GM23338 (cell line): Measurements from ENCODE around the gene HK2. TPM values are rescaled to one million over a fixed set of nuclear protein-coding genes. Genes with fewer than 3 reads are reported as not detected.
A peak's percentile ranks its signal among the peaks of the same experiment; 100 is the strongest.

ENCODE experiments used
- ATAC-seq: fragments of 200-7000 bp; cut with Tn5 transposase; 3 replicates; pipeline ENCODE4 v1.9.1; 2020
- DNase-seq: peaks from one replicate; pipeline ENCODE4 v3.0.0-alpha.2; 2015; ENCODE audit warnings: low spot score
- H2AFZ ChIP-seq: fragments of 200-600 bp; sonication (generic); 2 replicates; pipeline ENCODE4 v1.8.0; 2016; ENCODE audit warnings: antibody characterized with exemption, mild to moderate bottlenecking, moderate library complexity
- H3F3A ChIP-seq: fragments of 200-600 bp; sonication (generic); replicated peaks from 2 replicates; pipeline ENCODE4 v1.8.0; 2017; ENCODE audit warnings: antibody characterized with exemption, mixed run types, low read depth
- H3K27ac ChIP-seq: fragments of 200-600 bp; sonication (generic); 2 replicates; pipeline ENCODE4 v1.6.1; 2016; ENCODE audit warnings: low read depth
- H3K27me3 ChIP-seq: fragments of 200-600 bp; sonication (generic); 2 replicates; pipeline ENCODE4 v1.8.0; 2016; ENCODE audit warnings: mild to moderate bottlenecking, mixed run types, moderate library complexity; ENCODE audit not compliant: insufficient read depth
- H3K36me3 ChIP-seq: fragments of 200-600 bp; sonication (generic); 2 replicates; pipeline ENCODE4 v1.8.0; 2016; ENCODE audit warnings: mild to moderate bottlenecking; ENCODE audit not compliant: insufficient read depth
- H3K4me1 ChIP-seq: fragments of 200-600 bp; sonication (generic); 2 replicates; pipeline ENCODE4 v1.8.0; 2016; ENCODE audit warnings: mild to moderate bottlenecking, moderate library complexity; ENCODE audit not compliant: insufficient read depth
- H3K4me2 ChIP-seq: fragments of 200-600 bp; sonication (generic); 2 replicates; pipeline ENCODE4 v1.7.1; 2017; ENCODE audit warnings: mixed run types
- H3K4me3 ChIP-seq: fragments of 200-600 bp; sonication (generic); 2 replicates; pipeline ENCODE4 v1.6.1; 2016; ENCODE audit warnings: mixed run types
- H3K79me2 ChIP-seq: fragments of 200-600 bp; sonication (generic); replicated peaks from 2 replicates; pipeline ENCODE4 v1.8.0; 2017; ENCODE audit warnings: mild to moderate bottlenecking; ENCODE audit not compliant: insufficient read depth
- H3K9me2 ChIP-seq: fragments of 200-600 bp; sonication (generic); 2 replicates; pipeline ENCODE4 v1.8.0; 2017; ENCODE audit not compliant: insufficient read depth
- H4K20me1 ChIP-seq: fragments of 200-600 bp; sonication (generic); replicated peaks from 2 replicates; pipeline ENCODE4 v1.8.0; 2017; ENCODE audit warnings: mild to moderate bottlenecking; ENCODE audit not compliant: insufficient read depth
- H3K27ac Mint-ChIP-seq: 2 replicates; pipeline ENCODE4 v1.8.0; 2020; ENCODE audit warnings: inconsistent platforms, mild to moderate bottlenecking, moderate library complexity, mixed read lengths
- H3K27me3 Mint-ChIP-seq: 3 replicates; pipeline ENCODE4 v1.8.0; 2022; ENCODE audit warnings: low read depth, mild to moderate bottlenecking, moderate library complexity, mixed read lengths, inconsistent platforms; ENCODE audit not compliant: insufficient read depth, poor library complexity
- H3K36me3 Mint-ChIP-seq: 3 replicates; pipeline ENCODE4 v1.8.0; 2021; ENCODE audit warnings: low read depth, mild to moderate bottlenecking, inconsistent platforms, moderate library complexity, mixed read lengths
- H3K4me1 Mint-ChIP-seq: 3 replicates; pipeline ENCODE4 v1.8.0; 2020; ENCODE audit warnings: mild to moderate bottlenecking, inconsistent platforms, mixed read lengths
- H3K4me3 Mint-ChIP-seq: 3 replicates; pipeline ENCODE4 v1.8.0; 2021; ENCODE audit warnings: moderate library complexity, mild to moderate bottlenecking, inconsistent platforms, mixed read lengths
- H3K9me3 Mint-ChIP-seq: 3 replicates; pipeline ENCODE4 v1.8.0; 2020; ENCODE audit warnings: moderate library complexity, mild to moderate bottlenecking, inconsistent platforms, mixed read lengths
- CREB1 ChIP-seq: fragments of 250-450 bp; sonication (Bioruptor Pico); IDR thresholded peaks from 2 replicates; pipeline ENCODE4 v1.5.0; 2020; ENCODE audit warnings: low read depth, mild to moderate bottlenecking, moderate library complexity
- CTCF ChIP-seq, 2 experiments: fragments of 200-600 bp in 1 of 2; sonication (generic) in 1 of 2; conservative IDR thresholded peaks; 2 replicates each; pipeline versions ENCODE4 v1.5.1 to v1.6.1; 2016 to 2017; ENCODE audit warnings: antibody characterized with exemption in 2 of 2, low read depth in 2 of 2, mild to moderate bottlenecking in 2 of 2, moderate library complexity in 1 of 2
- ETS1 ChIP-seq: IDR thresholded peaks from 2 replicates; pipeline ENCODE4 v1.6.1; 2016; ENCODE audit warnings: antibody characterized with exemption
- EZH2 ChIP-seq: fragments of 200-600 bp; sonication (generic); IDR thresholded peaks from one replicate; pipeline ENCODE4 v1.8.0; 2017; ENCODE audit warnings: antibody characterized with exemption, mild to moderate bottlenecking, low read depth; ENCODE audit not compliant: unreplicated experiment
- EZH2phosphoT487 ChIP-seq: fragments of 200-600 bp; sonication (generic); IDR thresholded peaks from one replicate; pipeline ENCODE4 v1.8.1; 2018; ENCODE audit warnings: antibody characterized with exemption; ENCODE audit not compliant: unreplicated experiment
- JUNB ChIP-seq: IDR thresholded peaks from one replicate; pipeline ENCODE4 v1.6.1; 2016; ENCODE audit warnings: antibody characterized with exemption; ENCODE audit not compliant: unreplicated experiment
- NANOG ChIP-seq: IDR thresholded peaks from 2 replicates; pipeline ENCODE4 v1.6.1; 2016; ENCODE audit warnings: antibody characterized with exemption, borderline replicate concordance
- POLR2AphosphoS5 ChIP-seq: IDR thresholded peaks from 2 replicates; pipeline ENCODE4 v1.6.1; 2016; ENCODE audit warnings: antibody characterized with exemption, low read depth
- REST ChIP-seq: IDR thresholded peaks from one replicate; pipeline ENCODE4 v1.6.1; 2018; ENCODE audit warnings: antibody characterized with exemption; ENCODE audit not compliant: unreplicated experiment
- STAT1 ChIP-seq: IDR thresholded peaks from one replicate; pipeline ENCODE4 v1.6.1; 2016; ENCODE audit warnings: antibody characterized with exemption; ENCODE audit not compliant: unreplicated experiment
- ZNF114 ChIP-seq: fragments of 250-450 bp; sonication (Bioruptor Pico); IDR thresholded peaks from 2 replicates; pipeline ENCODE4 v1.5.0; 2020; ENCODE audit warnings: mild to moderate bottlenecking, moderate library complexity
- ZNF331 ChIP-seq: fragments of 250-450 bp; sonication (Bioruptor Pico); IDR thresholded peaks from 2 replicates; pipeline ENCODE4 v1.5.0; 2020; ENCODE audit warnings: low read depth, mild to moderate bottlenecking, moderate library complexity
- ZNF462 ChIP-seq: fragments of 250-450 bp; sonication (Bioruptor Pico); IDR thresholded peaks from 2 replicates; pipeline ENCODE4 v1.5.0; 2020; ENCODE audit warnings: mild to moderate bottlenecking, moderate library complexity
- polyA plus RNA-seq: library from polyadenylated mRNA; unstranded; fragments of >200 nt; fragmentation: Nextera tagmentation; extraction: Ambion mirVana; gene quantifications from 2 replicates; pipeline ENCODE4 v1.2.1, GENCODE V29; 2016
- total RNA-seq: library from RNA; depleted of rRNA; stranded (reverse); fragments of >200 nt; shearing (Covaris generic); gene quantifications from 2 replicates; pipeline ENCODE4 v1.2.3, GENCODE V29; 2014

The HK2 gene
- total and polyA plus RNA-seq, 2 experiments from 2014 or later, result 23.2 to 54.7 TPM

GRCh38 chr2:74867841-74868658 lies 34.1 kb downstream of the HK2 start:
- Mint-ChIP-seq H3K4me1 (peaks cover 37% of the 10 kb centered on the region), H3K9me3 (no peaks in the 10 kb centered on the region), H3K27me3 (no peaks in the 10 kb centered on the region), H3K36me3 (peaks cover 65% of the 10 kb centered on the region), H3K4me3 (no peak overlapping the region), H3K27ac (peak overlapping the region; percentile 22; the same call in 1 of the 2 replicates)
- no peak for TF ChIP-seq ETS1
- no peak for TF ChIP-seq STAT1
- TF ChIP-seq ZNF462 (CRISPR knock-in tag), result no peak
- no peak for TF ChIP-seq POLR2AphosphoS5
- TF ChIP-seq CTCF (conservative IDR thresholded peaks at IDR 0.05; ENCODE audit: low read depth in 2 of 2), result no peak
- no peak for TF ChIP-seq CREB1
- no peak for TF ChIP-seq ZNF331 (CRISPR knock-in tag)
- TF ChIP-seq EZH2, result no peak
- TF ChIP-seq JUNB, result no peak
- no peak for TF ChIP-seq NANOG
- no peak for TF ChIP-seq EZH2phosphoT487
- TF ChIP-seq ZNF114 (CRISPR knock-in tag), result no peak
- TF ChIP-seq REST, result no peak
- H3K36me3 ChIP-seq, result peaks cover 10% of the 10 kb centered on the region
- H3K4me1 ChIP-seq, result peaks cover 10% of the 10 kb centered on the region
- H4K20me1 ChIP-seq, result peaks cover 14% of the 10 kb centered on the region
- peaks cover 76% of the 10 kb centered on the region for H3K79me2 ChIP-seq
- no peak overlapping the region for H3K4me3 ChIP-seq
- DNase-seq (no peak), ATAC-seq (peak; percentile 18; the same call in 2 of the 3 replicates)
- 0 out of 2 replicates have a peak overlapping the region, but pooled peaks have one; percentile 57 for H3K27ac ChIP-seq
- H3K9me2 ChIP-seq, result no peaks in the 10 kb centered on the region; the same call in 1 of the 2 replicates
- no peak overlapping the region for H3K4me2 ChIP-seq
- H2AFZ ChIP-seq, result no peak overlapping the region
- H3F3A ChIP-seq, result no peaks in the 10 kb centered on the region
- H3K27me3 ChIP-seq, result no peaks in the 10 kb centered on the region
